ENCODE results near the gene PGAM5. TPM values are rescaled to one million over a fixed set of nuclear protein-coding genes. Genes with fewer than 3 reads are reported as not detected.

The PGAM5 gene
- total RNA-seq, 1 experiment from 2014 or later = 135 TPM

- peaks cover 7% of the 10 kb centered on the region for H3F3A ChIP-seq (ENCODE audit: low read length, unreplicated experiment)
- no peak overlapping the region for H3K27ac ChIP-seq (ENCODE audit: low read length)
- intact Hi-C loops (cut with micrococcal nuclease) = no loop called here
- POLR2A ChIA-PET (ENCODE audit: unreplicated experiment) = no interaction called here
- H3K4me2 ChIP-seq (ENCODE audit: low read length) = no peak overlapping the region
- no peaks in the 10 kb centered on the region; the same call in none of the 2 replicates for H3K79me2 ChIP-seq (ENCODE audit: low read length)
- H3K9me3 ChIP-seq (ENCODE audit: low read length) = no peaks in the 10 kb centered on the region
- peaks cover 29% of the 10 kb centered on the region for H4K20me1 ChIP-seq (ENCODE audit: low read length)
- no TSS peak for BruUV-seq (replicated peaks)
- no peaks in the 10 kb centered on the region for H3K27me3 ChIP-seq (ENCODE audit: low read length)
- no peak overlapping the region for H3K4me3 ChIP-seq (ENCODE audit: low read length)
- TF ChIP-seq EZH2 (IDR thresholded peaks at IDR 0.05; ENCODE audit: low read length, unreplicated experiment) = no peak
- no peak for TF ChIP-seq EZH2phosphoT487 (IDR thresholded peaks at IDR 0.05; ENCODE audit: borderline replicate concordance, low read length)
- TF ChIP-seq CTCF (conservative IDR thresholded peaks at IDR 0.05; ENCODE audit: low read depth, low read length) = no peak
- ATAC-seq (no peak), DNase-seq (no peak)
- peaks cover 73% of the 10 kb centered on the region for H3K36me3 ChIP-seq (ENCODE audit: low read depth, low read length)
- no peak overlapping the region for H2AFZ ChIP-seq (ENCODE audit: low read length)
- H3K9ac ChIP-seq (ENCODE audit: low read length) = no peak overlapping the region
- H3K4me1 ChIP-seq (ENCODE audit: insufficient read depth, low read length) = peaks cover 11% of the 10 kb centered on the region
- H3K9me2 ChIP-seq (replicated peaks; ENCODE audit: low read length) = no peaks in the 10 kb centered on the region
- CTCF ChIA-PET = no interaction called here
These were observed 12.5 kb downstream of the PGAM5 start for GRCh38 chr12:132723015-132723763.

DNA sequence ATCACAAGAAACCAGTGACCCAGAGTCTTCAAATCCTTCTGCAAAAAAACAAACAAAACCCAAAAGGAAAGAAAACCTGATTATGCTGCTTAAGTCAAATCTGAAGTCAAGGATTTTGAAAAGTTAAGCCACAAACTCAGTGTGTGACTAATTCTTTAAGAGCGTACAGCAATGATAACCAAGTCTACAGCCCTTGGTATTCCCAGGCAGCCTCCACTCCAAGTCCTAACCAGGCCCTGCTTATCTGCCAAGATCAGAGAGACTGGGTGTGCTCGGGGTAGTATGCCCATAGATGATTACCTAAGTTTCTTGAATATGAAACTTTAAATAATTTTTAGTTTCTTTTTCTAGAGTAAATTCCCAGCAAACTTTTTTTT is 13.1 kb downstream of the PGAM5 start:
- peaks cover 76% of the 10 kb centered on the region for H3K36me3 ChIP-seq (ENCODE audit: low read depth, low read length)
- peaks cover 7% of the 10 kb centered on the region for H3F3A ChIP-seq (ENCODE audit: low read length, unreplicated experiment)
- no peak overlapping the region for H3K4me2 ChIP-seq (ENCODE audit: low read length)
- H3K79me2 ChIP-seq (ENCODE audit: low read length) = no peaks in the 10 kb centered on the region; the same call in none of the 2 replicates
- ChIA-PET CTCF (no interaction called here), POLR2A (ENCODE audit: unreplicated experiment) (no interaction called here)
- ATAC-seq = no peak
- intact Hi-C loops (cut with micrococcal nuclease) = no loop called here
- no peaks in the 10 kb centered on the region for H3K9me3 ChIP-seq (ENCODE audit: low read length)
- peaks cover 28% of the 10 kb centered on the region for H4K20me1 ChIP-seq (ENCODE audit: low read length)
- H2AFZ ChIP-seq (ENCODE audit: low read length) = no peak overlapping the region
- H3K9me2 ChIP-seq (replicated peaks; ENCODE audit: low read length) = no peaks in the 10 kb centered on the region
- no peak for DNase-seq
- no peak overlapping the region for H3K4me3 ChIP-seq (ENCODE audit: low read length)
- no peaks in the 10 kb centered on the region for H3K27me3 ChIP-seq (ENCODE audit: low read length)
- BruUV-seq (replicated peaks) = no TSS peak
- no peak for TF ChIP-seq CTCF (conservative IDR thresholded peaks at IDR 0.05; ENCODE audit: low read depth, low read length)
- no peak for TF ChIP-seq EZH2 (IDR thresholded peaks at IDR 0.05; ENCODE audit: low read length, unreplicated experiment)
- TF ChIP-seq EZH2phosphoT487 (IDR thresholded peaks at IDR 0.05; ENCODE audit: borderline replicate concordance, low read length) = no peak
- H3K9ac ChIP-seq (ENCODE audit: low read length) = no peak overlapping the region
- H3K27ac ChIP-seq (ENCODE audit: low read length) = no peak overlapping the region
- H3K4me1 ChIP-seq (ENCODE audit: insufficient read depth, low read length) = peaks cover 11% of the 10 kb centered on the region

- Histone ChIP-seq H3K36me3 (ENCODE audit: low read depth, low read length) (peaks cover 70% of the 10 kb centered on the region), H3K27ac (ENCODE audit: low read length) (no peak overlapping the region), H3K4me1 (ENCODE audit: insufficient read depth, low read length) (peaks cover 1% of the 10 kb centered on the region), H4K20me1 (ENCODE audit: low read length) (peaks cover 19% of the 10 kb centered on the region), H3K79me2 (ENCODE audit: low read length) (no peaks in the 10 kb centered on the region; the same call in 1 of the 2 replicates), H3K9me2 (replicated peaks; ENCODE audit: low read length) (no peaks in the 10 kb centered on the region), H3K4me2 (ENCODE audit: low read length) (no peak overlapping the region), H3K27me3 (ENCODE audit: low read length) (no peaks in the 10 kb centered on the region), H3K9me3 (ENCODE audit: low read length) (no peaks in the 10 kb centered on the region), H3K4me3 (ENCODE audit: low read length) (no peak overlapping the region), H3K9ac (ENCODE audit: low read length) (no peak overlapping the region), H2AFZ (ENCODE audit: low read length) (no peak overlapping the region), H3F3A (ENCODE audit: low read length, unreplicated experiment) (peaks cover 7% of the 10 kb centered on the region)
- TF ChIP-seq EZH2 (IDR thresholded peaks at IDR 0.05; ENCODE audit: low read length, unreplicated experiment) (no peak), EZH2phosphoT487 (IDR thresholded peaks at IDR 0.05; ENCODE audit: borderline replicate concordance, low read length) (no peak), CTCF (conservative IDR thresholded peaks at IDR 0.05; ENCODE audit: low read depth, low read length) (no peak)
- ChIA-PET POLR2A (ENCODE audit: unreplicated experiment) (no interaction called here), CTCF (no interaction called here)
- BruUV-seq (replicated peaks) = no TSS peak
- DNase-seq = no peak
- intact Hi-C loops (cut with micrococcal nuclease) = no loop called here
- ATAC-seq = no peak
These were observed 14.0 kb downstream of the PGAM5 start for GRCh38 chr12:132724506-132725241.
